Activated CD8-positive, alpha-beta memory T cell treated with anti-CD3 and anti-CD28 coated beads, Interleukin-2, amount 50 U/mL, for 48 hours (primary cell): ENCODE data around the gene TMEM41A.

Experiments used
- DNase-seq: peaks from one replicate; pipeline ENCODE4 v3.0.0-alpha.2; 2020

The TMEM41A gene

DNA sequence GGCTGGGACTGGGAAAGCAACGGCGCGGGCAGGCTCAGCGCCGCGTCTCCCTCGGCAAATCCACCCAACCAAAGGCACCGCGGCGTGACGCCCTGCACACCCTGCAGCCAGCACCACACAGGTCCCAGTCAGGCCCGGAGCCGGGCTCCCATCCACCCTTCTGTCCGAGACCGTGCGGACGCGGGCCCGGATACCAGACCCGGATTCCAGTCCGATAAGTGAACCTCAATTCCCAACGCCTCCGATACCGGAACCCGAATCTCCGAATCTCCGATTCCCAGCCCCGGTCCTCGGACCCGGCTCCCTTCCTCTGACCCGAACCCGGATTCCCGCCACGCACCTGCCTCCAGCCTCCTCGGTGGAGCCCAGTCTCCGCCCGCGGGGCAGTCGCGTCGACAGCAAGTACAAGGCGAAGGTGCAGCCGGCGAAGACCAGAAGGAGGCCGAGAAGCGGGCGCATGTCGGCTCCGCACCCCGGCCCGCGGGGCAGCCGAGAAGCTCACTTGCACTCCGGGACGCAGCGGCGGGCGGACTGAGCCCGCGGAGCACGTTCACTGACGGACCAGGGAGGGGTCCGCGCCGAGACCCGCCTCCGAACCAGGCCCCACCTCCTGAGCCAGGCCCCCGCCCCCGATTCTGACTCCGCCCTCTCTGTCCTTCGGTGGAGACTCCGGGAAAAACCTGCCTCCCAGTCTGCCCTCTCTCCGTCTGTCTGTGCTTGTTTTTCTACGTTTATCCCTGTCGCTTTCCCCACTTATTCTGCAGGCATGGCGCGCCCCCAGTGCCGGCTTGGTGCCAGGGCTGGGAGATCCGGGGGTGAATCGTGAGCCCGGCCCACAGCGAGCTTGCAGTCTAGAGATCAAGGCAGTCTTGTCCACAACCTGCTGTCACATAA is at the start of gene TMEM41A:
Gene TMEM41A (minus strand): TSS at position 533 of the 894 bp plus-strand sequence. CDS start 74 bp downstream, at position 459.
- DNase-seq = peak; percentile 96

DNA sequence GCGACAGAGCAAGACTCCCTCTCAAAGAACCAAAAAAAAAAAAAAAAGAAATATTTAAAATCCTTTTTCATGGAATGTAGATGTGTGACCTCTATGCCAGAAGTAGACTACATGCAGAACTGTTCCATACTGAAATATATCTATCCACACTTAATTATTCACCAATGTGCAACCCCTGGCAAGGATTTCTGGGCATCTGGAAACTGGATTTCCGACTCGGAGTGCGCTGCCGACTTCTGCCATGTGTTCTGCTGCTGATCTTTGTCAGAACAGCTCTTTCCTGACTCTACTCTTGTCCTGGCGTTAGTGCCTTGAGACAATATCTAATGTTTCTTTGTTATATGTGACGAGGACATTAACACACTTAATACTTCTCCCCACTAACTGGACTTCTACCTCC is 41.9 kb upstream of the TMEM41A start:
- no peak for DNase-seq

DNA sequence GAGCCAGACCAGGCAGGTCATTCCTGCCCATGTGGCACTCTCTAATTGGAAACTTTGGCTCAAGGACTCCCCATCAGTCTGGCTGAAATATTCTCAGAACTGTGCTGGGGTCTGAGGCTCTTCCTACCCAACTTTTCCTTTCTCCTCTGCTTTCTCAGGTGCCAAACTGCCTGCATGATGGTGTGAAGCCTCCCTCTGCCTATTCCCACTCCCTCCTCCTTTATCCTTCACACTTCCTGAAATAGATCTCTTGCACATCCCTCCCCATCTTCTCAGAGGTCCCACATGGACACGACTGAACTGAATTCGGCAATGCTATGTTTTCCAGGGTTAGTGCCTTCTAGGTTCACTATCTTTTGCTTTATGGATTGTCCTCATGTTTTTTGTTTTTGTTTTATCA is 41.1 kb upstream of the TMEM41A start:
- no peak for DNase-seq

DNA sequence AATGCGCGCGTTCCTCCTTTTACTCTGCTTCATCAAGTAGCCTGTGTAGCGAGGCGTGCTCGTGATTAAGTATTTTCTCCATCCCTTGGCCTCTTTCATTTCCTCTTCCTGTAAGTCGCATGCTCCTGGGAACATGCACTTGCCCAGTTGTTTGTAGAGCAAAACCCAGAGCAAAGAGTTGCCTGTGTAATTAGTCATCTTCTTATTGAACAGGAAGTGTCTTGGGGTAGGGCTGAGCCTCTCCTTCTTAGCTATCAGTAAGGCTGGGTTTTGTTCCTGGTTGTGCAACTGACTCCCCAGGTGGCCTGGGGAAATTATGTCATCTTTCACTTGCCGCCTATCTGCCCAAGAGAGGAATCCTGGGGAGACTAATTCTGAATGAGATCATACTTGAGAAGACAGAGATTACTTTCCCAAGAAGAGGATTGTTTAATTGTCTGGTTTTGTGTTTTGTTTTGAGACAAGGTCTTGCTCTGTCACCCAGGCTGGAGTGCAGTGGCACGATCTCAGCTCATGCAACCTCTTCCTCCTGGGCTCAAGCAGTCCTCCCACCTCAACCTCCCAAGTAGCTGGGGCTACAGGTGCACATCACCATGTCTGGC is 38.6 kb upstream of the TMEM41A start:
- peak; percentile 60 for DNase-seq

DNA sequence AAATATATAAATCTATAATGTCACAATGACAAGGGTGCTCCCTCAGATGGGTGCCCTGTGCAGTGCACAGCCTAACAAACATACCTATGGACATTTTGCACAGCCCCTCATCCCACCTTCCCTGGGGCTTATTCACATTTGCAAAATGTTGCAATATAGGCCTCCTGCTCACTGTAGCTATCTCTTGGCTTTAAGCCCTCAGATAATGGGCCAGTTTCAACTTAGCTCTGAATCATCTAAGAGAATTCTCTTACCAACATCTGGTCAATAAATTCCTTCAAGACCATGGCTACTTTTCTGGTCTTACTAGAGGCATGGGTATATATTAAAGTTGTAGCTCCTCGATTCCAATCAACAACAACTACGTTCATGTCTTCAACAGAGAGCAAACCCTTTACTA is 35.7 kb upstream of the TMEM41A start:
- DNase-seq = no peak

DNA sequence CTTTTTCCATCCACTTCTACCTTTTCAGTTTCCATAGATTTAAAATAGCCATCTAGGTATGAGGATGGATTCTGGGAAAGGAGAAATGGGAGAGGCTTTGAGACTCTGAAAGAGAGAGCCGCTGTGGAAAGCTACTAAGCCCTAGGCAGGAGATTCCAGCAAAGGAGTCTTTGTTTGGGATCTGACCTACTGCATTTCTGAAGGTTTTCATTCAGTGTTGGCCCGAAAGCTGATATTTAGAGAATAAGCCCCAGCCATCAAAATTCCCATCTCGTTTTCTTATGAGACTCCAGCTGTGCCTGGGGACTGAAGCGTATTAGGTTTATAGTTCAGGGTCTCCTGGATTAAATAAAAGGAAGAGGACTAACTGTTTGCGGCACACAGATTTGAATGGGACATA is 34.1 kb upstream of the TMEM41A start:
- no peak for DNase-seq

DNA sequence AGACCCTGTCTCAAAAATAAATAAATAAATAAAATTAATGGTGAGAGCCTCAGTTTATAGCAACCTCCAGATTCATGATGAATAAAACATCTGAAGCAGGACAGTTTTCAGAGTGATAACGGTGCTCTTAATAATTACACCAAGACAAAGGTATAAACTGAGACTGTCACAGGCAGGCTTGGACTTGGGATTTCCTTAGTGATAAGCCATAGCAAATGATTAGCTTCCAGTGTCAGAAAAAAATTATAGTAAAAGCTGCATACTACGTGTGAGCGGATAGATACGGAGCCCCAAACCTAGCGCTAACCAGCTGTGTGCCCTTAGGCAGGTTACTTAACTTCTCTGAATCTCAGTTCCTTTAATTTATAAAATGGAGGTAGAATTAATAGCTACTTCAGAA is 32.0 kb upstream of the TMEM41A start:
- no peak for DNase-seq

DNA sequence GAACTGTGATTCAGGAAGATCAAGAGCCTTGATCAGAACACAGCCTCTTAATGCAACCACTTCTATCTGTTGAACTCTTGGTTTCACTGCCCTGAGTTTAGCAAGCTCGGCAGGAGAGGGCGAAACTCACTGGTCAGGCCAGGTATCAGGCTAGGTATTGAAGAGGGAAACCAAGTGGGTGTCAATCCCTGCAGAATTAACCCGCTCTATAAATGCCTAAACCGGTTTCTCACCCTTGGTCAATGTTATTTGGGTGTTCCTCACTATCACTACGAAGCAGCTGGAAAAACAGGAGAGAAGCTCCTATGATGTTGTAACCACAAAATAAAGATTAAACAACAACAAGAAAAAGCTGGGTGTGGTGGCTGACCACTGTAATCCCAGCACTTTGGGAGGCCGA is 29.7 kb upstream of the TMEM41A start:
- DNase-seq = no peak

DNA sequence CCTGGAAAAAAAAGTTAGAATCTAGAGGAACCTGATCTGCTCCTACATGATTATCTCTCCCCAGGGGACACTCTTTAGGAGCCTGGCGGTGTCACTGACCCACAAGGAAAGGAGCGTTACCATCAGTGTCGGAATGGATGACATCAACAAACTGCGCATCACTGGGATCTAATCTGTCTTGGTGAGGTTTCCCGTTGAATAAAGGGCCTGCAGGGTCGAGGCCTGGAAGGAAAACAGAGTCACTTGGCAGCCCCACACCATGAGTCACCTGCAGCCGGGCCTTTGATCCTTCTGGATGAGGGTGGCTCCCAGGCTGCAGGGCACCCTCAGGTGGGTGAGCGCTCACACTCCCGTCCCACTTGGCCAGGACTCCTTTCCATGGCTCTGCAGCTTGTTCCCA is 28.5 kb upstream of the TMEM41A start:
- no peak for DNase-seq

DNA sequence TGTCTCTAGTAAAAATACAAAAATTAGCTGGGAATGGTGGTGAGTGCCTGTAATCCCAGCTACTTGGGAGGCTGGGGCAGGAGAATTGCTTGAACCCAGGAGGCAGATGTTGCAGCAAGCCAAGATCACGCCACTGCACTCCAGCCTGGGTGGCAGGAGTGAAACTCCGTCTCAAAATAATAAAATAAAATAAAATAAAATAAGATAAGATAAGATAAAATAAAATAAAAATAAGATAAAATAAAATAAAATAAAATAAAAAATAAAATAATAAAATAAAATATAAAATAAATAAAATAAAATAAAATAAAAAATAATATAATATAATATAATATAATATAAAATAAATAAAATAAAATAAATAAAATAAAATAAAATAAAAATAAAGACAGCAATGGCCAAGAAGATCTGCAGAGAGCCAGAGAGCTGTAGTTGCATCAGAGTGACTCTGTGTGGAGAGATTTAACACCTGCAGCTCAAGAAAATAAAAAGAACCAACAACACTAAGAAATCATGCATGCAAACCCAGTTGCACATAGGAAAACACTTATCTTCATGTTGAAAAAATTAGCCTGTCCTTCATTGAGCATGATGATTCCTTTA is 27.6 kb upstream of the TMEM41A start:
- DNase-seq = no peak

DNA sequence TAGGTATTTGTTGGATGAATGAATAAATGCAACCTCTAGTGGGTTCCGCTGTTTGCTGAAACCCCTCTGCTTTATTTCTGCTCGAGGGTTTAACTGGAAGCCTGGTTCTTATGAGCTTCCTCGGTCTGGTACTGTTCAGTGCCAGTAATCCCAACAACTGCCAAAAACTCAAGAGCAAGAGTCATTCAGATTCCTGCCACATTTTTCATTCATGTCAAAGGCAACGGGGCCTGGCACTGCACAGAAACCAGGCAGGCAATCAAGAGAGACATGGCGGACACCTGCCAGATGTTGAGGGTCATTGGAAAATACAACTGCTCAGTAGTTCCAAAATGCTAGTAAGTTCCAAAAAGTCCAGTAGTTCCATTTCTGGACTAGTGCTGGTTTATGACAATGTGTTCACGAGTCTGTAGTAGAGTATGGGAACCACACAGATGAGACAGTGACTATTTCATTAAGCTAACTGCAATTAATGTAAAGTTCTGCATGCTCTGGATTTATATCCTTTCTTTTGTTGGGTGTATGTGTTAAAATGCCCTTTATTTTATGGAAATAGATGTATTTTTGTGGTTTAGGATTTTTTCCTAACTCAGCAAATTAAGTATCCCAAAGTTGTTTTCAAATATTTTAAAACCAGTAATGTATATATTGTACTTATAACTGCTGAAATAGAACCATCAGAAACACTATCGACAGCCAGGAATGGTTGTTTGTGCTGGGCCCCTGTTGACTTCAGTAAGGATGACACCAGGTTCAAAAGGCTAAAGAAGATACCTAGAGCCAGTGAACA is 22.7 kb upstream of the TMEM41A start:
- DNase-seq = no peak

DNA sequence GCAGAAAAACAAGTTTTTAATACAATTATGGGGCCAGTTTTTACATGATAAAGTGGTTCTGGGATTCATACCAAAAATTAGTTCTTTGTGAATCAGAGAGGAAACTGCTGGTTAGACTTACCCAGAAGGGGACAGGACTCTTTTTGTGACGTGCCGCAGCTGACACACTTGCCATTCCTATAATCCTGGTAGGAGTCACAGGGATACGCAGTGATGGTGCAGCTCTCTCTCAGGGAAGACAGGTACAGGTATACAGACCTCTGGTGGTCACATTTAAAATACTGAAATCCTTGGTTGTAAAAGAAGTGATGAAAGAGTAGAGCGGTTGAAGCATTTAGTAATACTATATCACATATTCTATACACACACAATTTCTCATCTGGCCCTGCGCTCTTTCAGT is 20.2 kb upstream of the TMEM41A start:
- no peak for DNase-seq

DNA sequence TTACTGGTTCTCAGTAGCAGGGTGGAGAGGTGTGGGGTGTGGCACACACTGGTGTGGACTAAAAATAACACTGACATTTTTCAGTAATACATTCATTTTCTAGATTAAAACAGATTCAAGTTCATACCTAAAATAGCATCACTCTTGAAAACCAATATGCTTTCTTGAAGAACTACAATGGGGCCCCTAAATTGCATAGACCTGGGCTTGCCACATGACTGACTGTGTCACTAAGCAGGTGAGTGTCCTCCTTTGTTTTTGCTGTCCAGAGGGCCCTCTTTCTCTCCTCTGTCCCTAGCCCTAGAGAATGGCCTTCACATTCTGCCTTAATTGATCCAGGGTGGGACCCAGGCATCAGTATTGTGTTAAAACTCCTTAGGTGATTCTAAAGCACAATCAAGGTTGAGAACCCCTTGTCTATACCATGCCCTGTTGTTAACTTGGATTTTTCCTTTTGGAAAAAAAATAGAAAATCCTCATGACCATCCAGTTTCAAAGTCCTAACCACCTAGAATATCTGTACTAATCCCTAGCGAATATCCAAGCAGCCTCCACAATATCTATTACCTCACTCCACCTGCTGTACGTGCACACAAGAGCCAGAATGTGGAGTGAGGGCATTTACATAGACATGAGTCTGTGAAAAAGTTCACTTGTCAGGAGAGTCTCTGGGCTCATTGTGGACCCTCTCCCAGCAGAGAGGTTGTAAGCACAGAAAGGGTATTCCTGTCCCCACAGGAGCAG is 18.7 kb upstream of the TMEM41A start:
- no peak for DNase-seq

DNA sequence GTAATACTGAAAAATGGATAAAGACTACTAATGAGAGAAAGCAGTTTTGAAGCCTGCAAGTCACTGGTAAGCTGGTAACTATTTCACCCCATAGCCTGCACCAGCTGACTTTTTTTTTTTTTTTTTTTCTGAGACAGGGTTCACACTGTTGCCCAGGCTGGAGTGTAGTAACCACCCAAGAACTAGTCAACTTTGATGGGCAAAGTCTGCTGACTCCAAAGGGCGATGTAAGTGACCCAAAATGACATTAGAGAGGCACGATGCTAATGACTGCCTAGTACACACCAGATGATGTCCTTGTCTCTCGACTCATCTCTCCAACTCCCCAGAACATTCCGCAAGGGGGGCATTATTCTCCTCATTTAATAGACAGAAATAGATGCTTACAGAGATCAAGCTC is 12.9 kb upstream of the TMEM41A start:
- DNase-seq = no peak

DNA sequence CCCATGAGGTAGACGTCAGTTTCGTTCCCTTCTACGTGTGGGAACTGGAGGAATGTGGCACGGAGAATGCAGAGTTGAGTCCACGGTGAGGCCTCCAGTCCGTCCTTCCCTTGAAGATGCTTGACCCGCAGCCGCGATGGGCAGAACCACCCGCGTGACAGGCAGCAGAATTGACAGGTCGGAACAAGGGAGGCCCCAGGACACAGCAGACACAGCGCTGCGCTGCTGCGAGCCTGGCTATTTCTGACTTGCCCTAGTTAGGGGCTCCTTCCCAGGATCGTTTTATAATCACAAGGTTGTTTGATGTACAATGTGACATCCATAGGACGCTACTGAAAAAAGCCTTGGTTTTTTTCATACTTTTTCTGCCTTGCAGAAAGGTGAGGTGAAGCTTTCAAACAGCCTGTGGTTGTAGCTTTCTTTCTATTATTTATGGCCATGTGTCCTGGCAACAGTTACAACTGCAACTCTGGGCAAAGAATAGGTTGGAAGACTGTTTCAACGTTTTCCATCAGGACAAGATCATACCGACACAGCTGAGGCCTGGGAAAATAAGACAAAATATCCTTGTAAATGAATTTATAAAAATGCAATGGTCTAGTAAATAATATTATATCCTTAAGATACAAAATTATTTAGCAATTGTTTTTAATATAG is 9.6 kb upstream of the TMEM41A start:
- DNase-seq = no peak

DNA sequence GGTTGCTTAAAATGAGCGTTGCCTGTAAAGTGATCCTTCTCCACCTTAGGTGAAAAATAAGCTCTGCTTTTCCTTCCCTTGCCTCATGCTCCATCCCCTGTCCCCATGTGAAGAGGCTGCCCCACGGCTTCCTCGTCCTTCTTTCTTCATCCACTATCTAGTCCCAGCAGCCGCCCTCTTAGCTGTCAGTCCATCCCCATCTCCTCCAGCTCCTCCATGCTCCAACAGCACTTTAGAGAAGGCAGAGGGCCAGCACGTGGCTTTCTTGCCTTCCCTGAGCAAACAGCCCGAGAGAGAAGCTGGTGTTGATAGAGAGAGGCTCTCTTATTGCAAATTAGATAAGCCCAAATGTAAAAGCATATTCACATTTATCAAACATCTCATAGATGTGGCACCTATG is 9.0 kb upstream of the TMEM41A start:
- DNase-seq = no peak

DNA sequence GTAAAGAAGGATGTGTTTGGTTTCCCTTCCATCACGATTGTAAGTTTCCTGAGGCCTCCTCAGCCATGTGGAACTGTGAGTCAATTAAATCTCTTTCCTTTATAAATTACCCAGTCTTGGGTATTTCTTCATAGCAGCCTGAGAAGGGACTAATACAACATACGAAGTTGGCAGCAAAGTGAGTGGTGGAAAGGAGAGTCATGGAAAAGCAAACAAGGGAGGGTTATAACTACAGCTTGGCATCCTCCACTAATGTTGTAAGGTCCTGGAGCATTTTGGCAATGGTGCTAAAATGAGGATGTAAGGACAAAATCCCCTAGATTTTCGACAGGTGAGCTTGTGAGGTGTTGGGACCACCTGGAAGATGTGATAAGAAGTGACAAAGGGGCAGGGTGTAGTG is 5.8 kb upstream of the TMEM41A start:
- no peak for DNase-seq

DNA sequence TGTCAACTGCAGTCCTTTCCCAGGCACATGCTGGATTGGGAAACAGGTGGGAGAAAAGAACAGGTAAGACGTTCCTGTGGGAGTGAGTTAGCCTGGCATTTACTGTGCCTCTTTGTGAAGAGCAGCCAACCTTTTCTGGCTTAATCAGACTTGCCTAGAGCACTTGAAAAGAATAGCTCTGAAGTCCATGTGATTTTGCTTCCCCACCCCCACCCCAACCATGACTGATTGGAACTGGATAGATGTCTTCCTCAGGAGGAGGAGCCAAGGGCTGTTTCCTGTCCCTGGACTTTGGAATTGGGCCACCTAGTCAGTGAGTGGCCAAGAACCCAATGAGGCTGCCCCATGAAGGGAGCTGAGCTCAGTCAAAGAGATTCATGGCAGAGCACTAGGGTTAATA is 4.7 kb upstream of the TMEM41A start:
- no peak for DNase-seq

DNA sequence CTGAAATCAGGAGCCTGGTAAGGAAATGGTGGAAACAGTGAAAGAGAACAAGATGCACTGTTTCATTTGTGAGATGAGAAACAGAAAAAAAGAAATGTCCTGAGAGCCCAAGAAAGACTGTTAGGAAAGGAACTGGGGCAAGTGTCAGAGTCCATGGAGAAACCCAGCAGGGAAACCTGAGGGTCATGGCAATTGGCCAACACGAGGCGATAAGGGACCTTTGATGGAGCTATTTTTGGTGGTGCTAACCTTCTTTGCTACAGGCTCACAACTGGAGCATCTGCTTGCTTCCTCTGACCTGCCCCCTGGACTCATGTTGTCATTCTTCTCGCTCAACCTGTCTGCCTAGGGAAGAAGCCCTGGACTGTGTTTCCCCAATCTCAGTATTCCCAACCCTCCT is 4.2 kb upstream of the TMEM41A start:
- DNase-seq = no peak

DNA sequence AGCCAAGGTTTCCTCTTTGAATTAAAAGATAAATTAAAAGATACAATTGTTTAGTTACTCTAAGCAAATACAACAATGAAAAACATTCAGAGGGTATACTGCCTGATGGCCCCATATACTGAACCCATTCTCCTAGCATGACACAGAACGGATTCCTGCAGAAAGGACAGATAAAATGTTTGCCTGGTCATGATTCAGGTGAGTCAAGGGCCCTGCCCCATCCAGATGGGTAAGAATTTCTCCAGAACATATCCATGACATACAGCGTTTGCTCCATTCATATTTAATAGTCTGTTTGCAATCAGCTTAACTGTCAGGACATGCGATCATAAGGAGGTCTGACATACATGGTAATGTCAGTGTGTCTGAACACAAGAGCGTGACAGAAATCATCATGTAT is 8.6 kb downstream of the TMEM41A start:
- no peak for DNase-seq

DNA sequence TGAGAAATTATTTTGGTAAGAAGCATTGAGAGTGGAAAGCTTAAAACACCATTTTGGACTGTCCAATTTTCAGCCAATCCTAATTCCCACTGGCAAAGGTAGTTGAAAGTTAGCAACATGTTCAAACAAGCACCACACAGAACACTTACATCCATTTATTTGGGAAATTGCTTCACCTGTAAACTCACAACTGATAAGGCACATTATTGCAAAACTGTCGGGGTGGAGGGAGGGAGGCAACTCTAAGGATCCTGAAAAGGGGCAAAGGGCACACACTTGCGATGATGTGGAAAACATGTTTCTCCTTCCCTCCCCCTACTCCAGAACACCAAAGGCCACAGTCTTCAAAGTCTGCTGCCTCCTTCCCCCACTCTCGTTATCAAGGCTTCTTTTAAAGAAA is 9.4 kb downstream of the TMEM41A start:
- no peak for DNase-seq

DNA sequence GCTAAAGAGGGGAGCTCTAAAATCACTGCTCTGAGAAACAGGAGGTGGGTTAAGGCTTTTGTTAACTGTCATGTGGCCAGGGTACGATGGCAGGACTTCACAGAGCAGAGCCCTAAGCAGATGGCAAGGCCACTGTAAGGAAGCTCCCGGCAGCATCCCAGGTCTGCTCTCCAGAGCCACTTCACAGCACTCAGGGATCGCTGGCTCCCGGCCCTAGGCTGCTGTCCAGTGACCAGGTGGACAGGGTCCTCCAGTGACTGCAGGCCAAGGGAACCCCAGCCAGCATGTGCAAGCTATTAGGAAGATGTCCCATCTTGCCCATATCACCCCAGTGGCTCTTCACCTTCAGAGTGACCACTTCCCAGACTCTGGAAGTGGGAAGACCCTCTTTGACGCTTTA is 10.4 kb downstream of the TMEM41A start:
- DNase-seq = no peak
